Fibroblast of lung (primary cell): ENCODE data around the gene ALG1.
"Not testable (repeated sequence)": the region's sequence is repeated elsewhere in the genome, so short reads cannot be mapped to it uniquely, and the experiment has no call there.

Experiments
- EZH2 ChIP-seq: IDR thresholded peaks from 2 replicates; pipeline ENCODE4 v1.5.1; 2012; ENCODE audit warnings: low read length, control low read depth, mild to moderate bottlenecking; ENCODE audit errors: missing control alignments
- TF ChIP-seq, protein P1 (sequence below), 2 donors: IDR thresholded peaks in 1 of 2; conservative IDR thresholded peaks in 1 of 2; 1 replicate in 1 of 2; 2 replicates in 1 of 2; pipeline ENCODE4 v1.5.1; 2011 to 2012; ENCODE audit warnings: low read length in 2 of 2, control low read depth in 1 of 2, inconsistent platforms in 1 of 2, low read depth in 1 of 2, mild to moderate bottlenecking in 1 of 2

DNA sequence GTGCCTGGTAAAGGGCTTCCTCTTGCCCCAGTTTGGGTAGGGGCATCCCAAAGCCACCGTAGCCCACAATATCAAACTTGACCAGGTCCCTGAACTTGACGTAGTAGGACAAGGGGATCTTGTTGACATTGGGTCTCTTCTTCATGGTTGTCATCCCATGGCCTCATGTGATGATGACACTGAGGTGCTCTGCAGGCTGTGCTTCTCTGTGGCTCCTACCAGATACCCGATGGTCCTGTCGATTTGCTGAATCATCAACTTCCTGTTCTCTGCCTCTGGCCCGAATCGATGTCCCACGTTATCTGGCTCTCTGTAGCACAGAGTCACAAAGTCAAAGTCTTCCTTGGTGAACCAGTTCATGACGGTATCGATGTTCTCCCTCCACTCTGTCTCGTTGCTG, 39.3 kb downstream of the ALG1 start:
- TF ChIP-seq, protein P1, sequence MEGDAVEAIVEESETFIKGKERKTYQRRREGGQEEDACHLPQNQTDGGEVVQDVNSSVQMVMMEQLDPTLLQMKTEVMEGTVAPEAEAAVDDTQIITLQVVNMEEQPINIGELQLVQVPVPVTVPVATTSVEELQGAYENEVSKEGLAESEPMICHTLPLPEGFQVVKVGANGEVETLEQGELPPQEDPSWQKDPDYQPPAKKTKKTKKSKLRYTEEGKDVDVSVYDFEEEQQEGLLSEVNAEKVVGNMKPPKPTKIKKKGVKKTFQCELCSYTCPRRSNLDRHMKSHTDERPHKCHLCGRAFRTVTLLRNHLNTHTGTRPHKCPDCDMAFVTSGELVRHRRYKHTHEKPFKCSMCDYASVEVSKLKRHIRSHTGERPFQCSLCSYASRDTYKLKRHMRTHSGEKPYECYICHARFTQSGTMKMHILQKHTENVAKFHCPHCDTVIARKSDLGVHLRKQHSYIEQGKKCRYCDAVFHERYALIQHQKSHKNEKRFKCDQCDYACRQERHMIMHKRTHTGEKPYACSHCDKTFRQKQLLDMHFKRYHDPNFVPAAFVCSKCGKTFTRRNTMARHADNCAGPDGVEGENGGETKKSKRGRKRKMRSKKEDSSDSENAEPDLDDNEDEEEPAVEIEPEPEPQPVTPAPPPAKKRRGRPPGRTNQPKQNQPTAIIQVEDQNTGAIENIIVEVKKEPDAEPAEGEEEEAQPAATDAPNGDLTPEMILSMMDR (conservative IDR thresholded peaks at IDR 0.05 in 1 of 2, IDR thresholded peaks at IDR 0.05 in 1 of 2; ENCODE audit: low read depth in 1 of 2, low read length in 2 of 2), result not testable (repeated sequence)
- TF ChIP-seq EZH2, result not testable (repeated sequence)
